HEK293 (cell line): ENCODE results near the gene HMCN1.

Source experiments
- CTCF ChIA-PET: fragments of 350-600 bp; formaldehyde crosslinking; extraction: SDS; loops from one replicate; lab custom pipeline; 2021; ENCODE audit warnings: antibody characterized with exemption; lab: Yijun Ruan, JAX
- POLR2A ChIA-PET: fragments of 300-600 bp; formaldehyde crosslinking; extraction: SDS; loops from one replicate; lab custom pipeline; 2020; ENCODE audit warnings: antibody characterized with exemption, inconsistent platforms; lab: Yijun Ruan, JAX
- H3K27ac ChIP-seq: fragments of 200-500 bp; sonication (Bioruptor generic); 2 replicates; pipeline ENCODE4 v1.5.1; 2014; ENCODE audit warnings: low read depth, low read length, control low read depth, inconsistent platforms; ENCODE audit errors: extremely low read depth
- H3K36me3 ChIP-seq, 2 experiments: fragments of 200-500 bp in 1 of 2; sonication (Bioruptor generic) in 1 of 2; 1 replicate in 1 of 2; 2 replicates in 1 of 2; pipeline ENCODE4 v1.5.1; 2014 to 2017; ENCODE audit warnings: inconsistent platforms in 2 of 2, low read length in 2 of 2; ENCODE audit not compliant: control insufficient read depth in 2 of 2, insufficient read depth in 1 of 2
- H3K4me1 ChIP-seq: fragments of 200-500 bp; sonication (Bioruptor generic); 2 replicates; pipeline ENCODE4 v1.5.1; 2014; ENCODE audit warnings: mild to moderate bottlenecking, low read length, inconsistent platforms; ENCODE audit not compliant: control insufficient read depth, insufficient read depth
- H3K4me3 ChIP-seq: 2 replicates; pipeline ENCODE4 v1.5.1; 2011; ENCODE audit warnings: low read depth, mild to moderate bottlenecking, control low read depth, low read length, moderate library complexity
- H3K9me3 ChIP-seq: fragments of 200-500 bp; sonication (Bioruptor generic); 2 replicates; pipeline ENCODE4 v1.5.1; 2014; ENCODE audit warnings: low read depth, low read length, inconsistent platforms; ENCODE audit not compliant: control insufficient read depth, insufficient read depth
- ELK4 ChIP-seq: IDR thresholded peaks from 2 replicates; pipeline ENCODE4 v1.6.1; 2011; ENCODE audit warnings: mild to moderate bottlenecking, low read depth, low read length, borderline replicate concordance
- FEZF1 ChIP-seq: fragments of 450-650 bp; formaldehyde crosslinking; IDR thresholded peaks from 2 replicates; pipeline ENCODE4 v1.5.1; 2016; ENCODE audit warnings: missing biosample characterization, missing genetic modification characterization
- GLIS1 ChIP-seq: fragments of 450-650 bp; formaldehyde crosslinking; IDR thresholded peaks from 2 replicates; pipeline ENCODE4 v1.5.1; 2016; ENCODE audit warnings: missing biosample characterization, missing genetic modification characterization
- KLF9 ChIP-seq: fragments of 450-650 bp; formaldehyde crosslinking; IDR thresholded peaks from 2 replicates; pipeline ENCODE4 v1.5.1; 2016; ENCODE audit warnings: missing biosample characterization, missing genetic modification characterization, low read depth
- REPIN1 ChIP-seq: fragments of 450-650 bp; formaldehyde crosslinking; IDR thresholded peaks from 2 replicates; pipeline ENCODE4 v1.5.1; 2017; ENCODE audit warnings: missing biosample characterization, missing genetic modification characterization, low read depth
- SCRT2 ChIP-seq: fragments of 450-650 bp; formaldehyde crosslinking; IDR thresholded peaks from 2 replicates; pipeline ENCODE4 v1.5.1; 2016; ENCODE audit warnings: missing biosample characterization, missing genetic modification characterization
- SP3 ChIP-seq: fragments of 450-650 bp; formaldehyde crosslinking; IDR thresholded peaks from 2 replicates; pipeline ENCODE4 v1.5.1; 2016; ENCODE audit warnings: missing biosample characterization, missing genetic modification characterization
- ZBTB21 ChIP-seq: fragments of 450-650 bp; formaldehyde crosslinking; IDR thresholded peaks from 2 replicates; pipeline ENCODE4 v1.5.1; 2017; ENCODE audit warnings: missing biosample characterization, missing genetic modification characterization
- ZBTB48 ChIP-seq: fragments of 450-650 bp; formaldehyde crosslinking; IDR thresholded peaks from 2 replicates; pipeline ENCODE4 v1.5.1; 2016; ENCODE audit warnings: missing biosample characterization, missing genetic modification characterization
- ZNF132 ChIP-seq: fragments of 450-650 bp; formaldehyde crosslinking; IDR thresholded peaks from 2 replicates; pipeline ENCODE4 v1.5.1; 2017; ENCODE audit warnings: missing biosample characterization, missing genetic modification characterization, borderline replicate concordance
- ZNF148 ChIP-seq: fragments of 450-650 bp; formaldehyde crosslinking; IDR thresholded peaks from 2 replicates; pipeline ENCODE4 v1.5.0; 2017; ENCODE audit warnings: missing biosample characterization, missing genetic modification characterization, borderline replicate concordance
- ZNF202 ChIP-seq: fragments of 450-650 bp; formaldehyde crosslinking; IDR thresholded peaks from 2 replicates; pipeline ENCODE4 v1.5.1; 2016; ENCODE audit warnings: missing biosample characterization, missing genetic modification characterization, borderline replicate concordance
- ZNF221 ChIP-seq: fragments of 450-650 bp; formaldehyde crosslinking; IDR thresholded peaks from 2 replicates; pipeline ENCODE4 v1.5.1; 2017; ENCODE audit warnings: missing biosample characterization, missing genetic modification characterization, borderline replicate concordance
- ZNF23 ChIP-seq: fragments of 450-650 bp; formaldehyde crosslinking; IDR thresholded peaks from 2 replicates; pipeline ENCODE4 v1.5.1; 2016; ENCODE audit warnings: missing biosample characterization, missing genetic modification characterization, borderline replicate concordance
- ZNF266 ChIP-seq: fragments of 450-650 bp; formaldehyde crosslinking; IDR thresholded peaks from 2 replicates; pipeline ENCODE4 v1.5.1; 2016; ENCODE audit warnings: missing biosample characterization, missing genetic modification characterization, low read depth
- ZNF341 ChIP-seq: fragments of 450-650 bp; formaldehyde crosslinking; IDR thresholded peaks from 2 replicates; pipeline ENCODE4; 2016; ENCODE audit warnings: low read depth, missing biosample characterization, missing genetic modification characterization
- ZNF366 ChIP-seq: fragments of 450-650 bp; formaldehyde crosslinking; conservative IDR thresholded peaks from 2 replicates; pipeline ENCODE4 v1.5.1; 2016; ENCODE audit warnings: missing biosample characterization, missing genetic modification characterization
- ZNF514 ChIP-seq: fragments of 450-650 bp; formaldehyde crosslinking; IDR thresholded peaks from 2 replicates; pipeline ENCODE4 v1.5.1; 2016; ENCODE audit warnings: missing biosample characterization, missing genetic modification characterization
- ZNF580 ChIP-seq: fragments of 450-650 bp; formaldehyde crosslinking; IDR thresholded peaks from 2 replicates; pipeline ENCODE4 v1.5.1; 2016; ENCODE audit warnings: missing biosample characterization, missing genetic modification characterization
- ZNF585B ChIP-seq: fragments of 450-650 bp; formaldehyde crosslinking; IDR thresholded peaks from 2 replicates; pipeline ENCODE4 v1.5.1; 2016; ENCODE audit warnings: missing biosample characterization, missing genetic modification characterization
- ZNF596 ChIP-seq: fragments of 450-650 bp; IDR thresholded peaks from 2 replicates; pipeline ENCODE4 v1.5.0; 2018; ENCODE audit warnings: missing biosample characterization, mild to moderate bottlenecking, missing genetic modification characterization, moderate library complexity
- ZNF677 ChIP-seq: fragments of 450-650 bp; IDR thresholded peaks from 2 replicates; pipeline ENCODE4 v1.5.0; 2018; ENCODE audit warnings: missing biosample characterization, mild to moderate bottlenecking, missing genetic modification characterization, moderate library complexity
- ZNF701 ChIP-seq: fragments of 450-650 bp; formaldehyde crosslinking; IDR thresholded peaks from 2 replicates; pipeline ENCODE4 v1.5.1; 2016; ENCODE audit warnings: missing biosample characterization, missing genetic modification characterization
- ZNF704 ChIP-seq: fragments of 450-650 bp; formaldehyde crosslinking; IDR thresholded peaks from 2 replicates; pipeline ENCODE4 v1.5.1; 2016; ENCODE audit warnings: missing biosample characterization, missing genetic modification characterization
- ZNF707 ChIP-seq: fragments of 450-650 bp; formaldehyde crosslinking; IDR thresholded peaks from 2 replicates; pipeline ENCODE4 v1.5.1; 2016; ENCODE audit warnings: missing biosample characterization, missing genetic modification characterization
- ZNF768 ChIP-seq: fragments of 450-650 bp; formaldehyde crosslinking; IDR thresholded peaks from 2 replicates; pipeline ENCODE4 v1.5.1; 2018; ENCODE audit warnings: missing biosample characterization, mild to moderate bottlenecking, missing genetic modification characterization
- ZNF777 ChIP-seq: fragments of 450-650 bp; formaldehyde crosslinking; IDR thresholded peaks from 2 replicates; pipeline ENCODE4 v1.5.1; 2017; ENCODE audit warnings: missing biosample characterization, missing genetic modification characterization, borderline replicate concordance
- ZNF785 ChIP-seq: fragments of 450-650 bp; formaldehyde crosslinking; IDR thresholded peaks from 2 replicates; pipeline ENCODE4 v1.5.1; 2016; ENCODE audit warnings: missing biosample characterization, missing genetic modification characterization
- ZSCAN23 ChIP-seq: fragments of 450-650 bp; formaldehyde crosslinking; IDR thresholded peaks from 2 replicates; pipeline ENCODE4 v1.5.1; 2016; ENCODE audit warnings: missing biosample characterization, missing genetic modification characterization

The HMCN1 gene

GRCh38 chr1:185974367-185975170 is 240.4 kb downstream of the HMCN1 start (continued):
- TF ChIP-seq ZNF202 (tag by site-specific recombination) (no peak), ZNF701 (tag by site-specific recombination) (no peak)
- TF ChIP-seq, all 188 proteins: peak for 0

- CTCF ChIA-PET = no interaction called here
- H3K9me3 ChIP-seq = no peaks in the 10 kb centered on the region
- TF ChIP-seq ZNF132 (no peak), ZSCAN23 (tag by site-specific recombination) (no peak), ZNF677 (tag by site-specific recombination) (no peak), ZNF704 (tag by site-specific recombination) (no peak), ZNF366 (tag by site-specific recombination) (no peak), KLF9 (tag by site-specific recombination) (no peak), REPIN1 (no peak), ZBTB21 (no peak), ZBTB48 (tag by site-specific recombination) (no peak), SCRT2 (tag by site-specific recombination) (no peak), ZNF768 (tag by site-specific recombination) (no peak)
- TF ChIP-seq, all 188 proteins: peak for 0
Measured at GRCh38 chr1:185980891-185981290, 246.7 kb downstream of the HMCN1 start.

GRCh38 chr1:185984113-185984836 is 250.1 kb downstream of the HMCN1 start:
- POLR2A ChIA-PET = no interaction called here
- H3K9me3 ChIP-seq = no peaks in the 10 kb centered on the region
- H3K4me1 ChIP-seq = no peaks in the 10 kb centered on the region
- no peak overlapping the region for H3K4me3 ChIP-seq
- no peak overlapping the region for H3K27ac ChIP-seq
- no peaks in the 10 kb centered on the region for H3K36me3 ChIP-seq
- CTCF ChIA-PET = no interaction called here
- TF ChIP-seq ZNF266 (tag by site-specific recombination) (no peak), ZNF23 (tag by site-specific recombination) (no peak), ZNF132 (no peak), ZNF221 (no peak), ZNF580 (tag by site-specific recombination) (no peak), GLIS1 (tag by site-specific recombination) (no peak), ZNF785 (tag by site-specific recombination) (no peak), ZNF341 (tag by site-specific recombination) (no peak), ZNF514 (tag by site-specific recombination) (no peak), ZNF707 (tag by site-specific recombination) (no peak), ZNF585B (tag by site-specific recombination) (no peak), ZNF148 (tag by site-specific recombination) (no peak), ZNF777 (no peak), FEZF1 (tag by site-specific recombination) (no peak), SP3 (tag by site-specific recombination) (no peak), ELK4 (no peak), ZNF596 (tag by site-specific recombination) (no peak)
- TF ChIP-seq, all 188 proteins: peak for 0

More at GRCh38 chr1:185980891-185981290, 246.7 kb downstream of the HMCN1 start:
- no peaks in the 10 kb centered on the region for H3K36me3 ChIP-seq
- no peaks in the 10 kb centered on the region for H3K4me1 ChIP-seq
- H3K4me3 ChIP-seq = no peak overlapping the region
- POLR2A ChIA-PET = no interaction called here
- no peak overlapping the region for H3K27ac ChIP-seq
